Hepatocyte (in vitro differentiated cells): ENCODE measurements around the gene SYT2. TPM values are rescaled to one million over a fixed set of nuclear protein-coding genes. Genes with fewer than 3 reads are reported as not detected.

ENCODE experiments used
- DNase-seq: peaks from one replicate; pipeline ENCODE4 v3.0.0-alpha.2; 2016; ENCODE audit warnings: low spot score
- H2AFZ ChIP-seq: fragments of 200-600 bp; sonication (generic); 2 replicates; pipeline ENCODE4 v1.6.0; 2016; ENCODE audit warnings: antibody characterized with exemption, mild to moderate bottlenecking
- H3K27ac ChIP-seq: fragments of 200-600 bp; sonication (generic); 2 replicates; pipeline ENCODE4 v1.5.1; 2016; ENCODE audit warnings: mild to moderate bottlenecking
- H3K27me3 ChIP-seq: fragments of 200-600 bp; sonication (generic); 2 replicates; pipeline ENCODE4 v1.6.1; 2016
- H3K36me3 ChIP-seq: fragments of 200-600 bp; sonication (generic); replicated peaks from 2 replicates; pipeline ENCODE4 v1.5.1; 2016; ENCODE audit warnings: low read depth; ENCODE audit not compliant: insufficient read depth
- H3K4me1 ChIP-seq: fragments of 200-600 bp; sonication (generic); 2 replicates; pipeline ENCODE4 v1.5.1; 2016; ENCODE audit warnings: mild to moderate bottlenecking, moderate library complexity; ENCODE audit not compliant: insufficient read depth
- H3K4me2 ChIP-seq: fragments of 200-600 bp; sonication (generic); 2 replicates; pipeline ENCODE4 v1.6.0; 2016
- H3K4me3 ChIP-seq: fragments of 200-600 bp; sonication (generic); 2 replicates; pipeline ENCODE4 v1.5.1; 2016; ENCODE audit warnings: mild to moderate bottlenecking
- H3K79me2 ChIP-seq: fragments of 200-600 bp; sonication (generic); 2 replicates; pipeline ENCODE4 v1.6.0; 2017; ENCODE audit warnings: mild to moderate bottlenecking
- H3K9me2 ChIP-seq: fragments of 200-600 bp; sonication (generic); replicated peaks from 2 replicates; pipeline ENCODE4 v1.6.0; 2017; ENCODE audit warnings: mild to moderate bottlenecking; ENCODE audit not compliant: insufficient read depth
- H3K9me3 ChIP-seq: fragments of 200-600 bp; sonication (generic); 2 replicates; pipeline ENCODE4 v1.5.1; 2016; ENCODE audit warnings: low read depth, mild to moderate bottlenecking
- H4K20me1 ChIP-seq: fragments of 200-600 bp; sonication (generic); 2 replicates; pipeline ENCODE4 v1.6.0; 2016; ENCODE audit warnings: mild to moderate bottlenecking; ENCODE audit not compliant: insufficient read depth, poor library complexity, severe bottlenecking
- CTCF ChIP-seq: fragments of 200-600 bp; sonication (generic); IDR thresholded peaks from 2 replicates; pipeline ENCODE4 v1.5.1; 2016; ENCODE audit warnings: antibody characterized with exemption, mild to moderate bottlenecking; ENCODE audit not compliant: poor library complexity
- EZH2 ChIP-seq: fragments of 200-600 bp; sonication (generic); IDR thresholded peaks from 2 replicates; pipeline ENCODE4 v1.6.1; 2016; ENCODE audit warnings: antibody characterized with exemption, mild to moderate bottlenecking, borderline replicate concordance
- EZH2phosphoT487 ChIP-seq: fragments of 200-600 bp; sonication (generic); IDR thresholded peaks from one replicate; pipeline ENCODE4 v1.6.1; 2018; ENCODE audit warnings: antibody characterized with exemption, mild to moderate bottlenecking, low read depth, moderate library complexity; ENCODE audit not compliant: unreplicated experiment, severe bottlenecking
- WGBS: methylation state at CpG from one replicate; pipeline ENCODE4 v1.1.6; 2016; ENCODE audit warnings: low lambda C conversion rate; ENCODE audit errors: missing lambda C conversion rate; 5-methylcytosine and 5-hydroxymethylcytosine counted together
- polyA plus RNA-seq: library from polyadenylated mRNA; unstranded; fragments of >200 nt; fragmentation: Nextera tagmentation; extraction: Ambion mirVana; gene quantifications from 2 replicates; pipeline ENCODE4 v1.2.1, GENCODE V29; 2016
- total RNA-seq: library from RNA; depleted of rRNA; stranded (reverse); fragments of >200 nt; gene quantifications from 2 replicates; pipeline ENCODE4 v1.2.3, GENCODE V29; 2014

SYT2 gene
- total and polyA plus RNA-seq, 2 experiments from 2014 or later: 0.81 to 0.90 TPM

GRCh38 chr1:202656951-202657646, 53.2 kb downstream of the SYT2 start:
- peaks cover 27% of the 10 kb centered on the region for H3K27me3 ChIP-seq
- H2AFZ ChIP-seq: no peak overlapping the region
- H3K36me3 ChIP-seq: no peaks in the 10 kb centered on the region
- no peak overlapping the region for H3K27ac ChIP-seq
- WGBS: 48% methylated on average over 7 of the region's 7 CpGs
- H3K4me2 ChIP-seq: no peak overlapping the region
- no peaks in the 10 kb centered on the region for H3K79me2 ChIP-seq
- no peaks in the 10 kb centered on the region for H3K4me1 ChIP-seq
- peak; percentile 44 for DNase-seq
- no peaks in the 10 kb centered on the region for H4K20me1 ChIP-seq
- H3K9me2 ChIP-seq: no peaks in the 10 kb centered on the region
- no peaks in the 10 kb centered on the region for H3K9me3 ChIP-seq
- TF ChIP-seq CTCF (no peak), EZH2 (no peak), EZH2phosphoT487 (no peak)
- no peak overlapping the region for H3K4me3 ChIP-seq

DNA sequence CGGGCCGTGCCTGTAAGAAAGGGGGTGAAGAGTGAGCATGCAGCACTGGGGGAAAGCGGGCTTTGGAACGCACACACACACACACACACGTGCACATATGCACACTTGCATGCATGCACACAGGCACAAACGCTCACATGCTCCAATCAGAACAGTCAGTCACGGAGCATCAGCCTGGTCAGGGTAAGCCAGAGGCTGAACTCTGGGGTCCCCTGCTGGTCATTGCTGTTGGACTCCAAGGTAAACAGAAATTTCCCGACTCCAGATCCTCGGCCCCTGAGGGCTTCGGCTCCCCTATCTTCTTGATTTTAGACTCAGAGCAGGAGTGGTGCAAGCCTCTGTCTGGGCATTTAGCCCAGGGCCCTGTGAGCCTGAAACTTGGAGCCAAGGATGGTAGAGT, 54.2 kb downstream of the SYT2 start:
- H3K36me3 ChIP-seq: no peaks in the 10 kb centered on the region
- peak; percentile 52 for DNase-seq
- H3K4me1 ChIP-seq: no peaks in the 10 kb centered on the region
- no peak overlapping the region for H3K4me2 ChIP-seq
- no peak for TF ChIP-seq EZH2
- TF ChIP-seq EZH2phosphoT487: no peak
- peak; percentile 33 for TF ChIP-seq CTCF
- no peaks in the 10 kb centered on the region for H3K9me2 ChIP-seq
- no peak overlapping the region for H2AFZ ChIP-seq
- H3K79me2 ChIP-seq: no peaks in the 10 kb centered on the region
- no peak overlapping the region for H3K27ac ChIP-seq
- H3K27me3 ChIP-seq: peaks cover 23% of the 10 kb centered on the region
- WGBS: 52% methylated on average over 10 of the region's 10 CpGs
- H4K20me1 ChIP-seq: no peaks in the 10 kb centered on the region
- H3K9me3 ChIP-seq: no peaks in the 10 kb centered on the region
- no peak overlapping the region for H3K4me3 ChIP-seq

- Histone ChIP-seq H3K4me3 (no peak overlapping the region), H3K9me3 (no peaks in the 10 kb centered on the region), H3K9me2 (no peaks in the 10 kb centered on the region), H4K20me1 (no peaks in the 10 kb centered on the region), H3K4me2 (no peak overlapping the region), H3K27ac (no peak overlapping the region), H3K79me2 (no peaks in the 10 kb centered on the region), H3K27me3 (peaks cover 13% of the 10 kb centered on the region), H3K4me1 (no peaks in the 10 kb centered on the region), H3K36me3 (no peaks in the 10 kb centered on the region), H2AFZ (no peak overlapping the region)
- no peak for TF ChIP-seq CTCF
- no peak for TF ChIP-seq EZH2
- TF ChIP-seq EZH2phosphoT487: no peak
- DNase-seq: no peak
- WGBS: 88% methylated on average over 6 of the region's 6 CpGs
These were observed 56.2 kb downstream of the SYT2 start for GRCh38 chr1:202654079-202654478.
